Liver (tissue), 3 donors: Measurements from ENCODE around the gene TMTC1.

Experiments used
- EGR1 ChIP-seq, 2 donors: IDR thresholded peaks; 2 replicates each; pipeline ENCODE4 v1.6.1; 2016 to 2018; ENCODE audit warnings: antibody characterized with exemption in 2 of 2, low read depth in 2 of 2
- FOXA2 ChIP-seq: IDR thresholded peaks from 2 replicates; pipeline ENCODE4 v1.6.1; 2016; ENCODE audit warnings: antibody characterized with exemption
- HNF4A ChIP-seq, 2 donors: conservative IDR thresholded peaks; 2 replicates each; pipeline ENCODE4 v1.6.1; 2016; ENCODE audit warnings: antibody characterized with exemption in 2 of 2, mild to moderate bottlenecking in 2 of 2
- HNF4G ChIP-seq: IDR thresholded peaks from 2 replicates; pipeline ENCODE4 v1.6.1; 2016; ENCODE audit warnings: antibody characterized with exemption
- JUND ChIP-seq, 2 donors: IDR thresholded peaks; 2 replicates each; pipeline ENCODE4 v1.6.1; 2016; ENCODE audit warnings: antibody characterized with exemption in 2 of 2
- MAX ChIP-seq: IDR thresholded peaks from 2 replicates; pipeline ENCODE4 v1.6.1; 2016; ENCODE audit warnings: antibody characterized with exemption
- RAD21 ChIP-seq, 2 donors: IDR thresholded peaks; 2 replicates each; pipeline ENCODE4 v1.6.1; 2016; ENCODE audit warnings: antibody characterized with exemption in 2 of 2, mild to moderate bottlenecking in 2 of 2
- REST ChIP-seq: IDR thresholded peaks from 2 replicates; pipeline ENCODE4 v1.6.1; 2016; ENCODE audit warnings: antibody characterized with exemption, mild to moderate bottlenecking
- RXRA ChIP-seq, 2 donors: IDR thresholded peaks; 2 replicates each; pipeline ENCODE4 v1.6.1; 2017 to 2018; ENCODE audit warnings: antibody characterized with exemption in 2 of 2, mild to moderate bottlenecking in 1 of 2
- SP1 ChIP-seq: IDR thresholded peaks from 2 replicates; pipeline ENCODE4 v1.6.1; 2018; ENCODE audit warnings: antibody characterized with exemption, mild to moderate bottlenecking
- TAF1 ChIP-seq: conservative IDR thresholded peaks from 2 replicates; pipeline ENCODE4 v1.6.1; 2016; ENCODE audit warnings: antibody characterized with exemption, mild to moderate bottlenecking
- YY1 ChIP-seq: IDR thresholded peaks from 2 replicates; pipeline ENCODE4 v1.6.1; 2016; ENCODE audit warnings: antibody characterized with exemption, mild to moderate bottlenecking
- TF ChIP-seq, protein P1 (sequence below): fragments of 150-350 bp; IDR thresholded peaks from 2 replicates; pipeline ENCODE4 v1.5.1; 2017; ENCODE audit warnings: improper control_type of control experiment, low read depth, low read length; ENCODE audit not compliant: missing input control
- TF ChIP-seq, protein P2 (sequence below): IDR thresholded peaks from 2 replicates; pipeline ENCODE4 v1.6.1; 2016; ENCODE audit warnings: antibody characterized with exemption
- donor health status: healthy.
- donor health status: healthy.

DNA sequence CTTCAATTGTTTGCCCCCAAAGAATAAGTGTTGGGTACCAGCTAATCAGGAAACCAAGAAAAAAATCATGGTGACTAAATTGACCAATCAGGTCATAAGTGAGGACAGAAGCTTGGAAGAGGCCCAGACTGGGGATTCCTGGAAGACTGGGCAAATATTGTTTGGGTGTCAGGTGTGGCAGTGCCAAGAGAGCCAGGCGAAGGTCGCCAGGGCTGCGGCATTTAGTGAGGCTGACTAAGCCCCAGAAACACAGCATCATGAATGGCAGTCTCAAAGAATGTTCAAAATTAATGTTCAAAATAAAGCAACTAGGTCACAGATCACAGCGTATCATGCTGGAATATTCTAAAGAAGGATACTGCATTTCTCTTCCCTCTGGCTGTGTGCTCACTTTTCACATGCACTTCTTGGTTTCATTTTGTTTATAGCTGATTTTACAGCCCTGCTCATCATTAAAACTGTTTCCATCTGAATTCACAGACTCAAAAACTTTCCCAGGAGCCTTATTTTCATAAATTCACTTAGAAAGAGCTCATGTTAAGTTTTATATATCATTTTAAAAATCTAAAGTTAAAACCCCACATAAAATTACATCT is 201.0 kb downstream of the TMTC1 start:
- TF ChIP-seq REST (no peak), RAD21 (IDR thresholded peaks at IDR 0.05) (peak; percentile 47 to 56), RXRA (IDR thresholded peaks at IDR 0.05) (peak; percentile 52 to 75), HNF4G (no peak), MAX (peak; percentile 24), HNF4A (conservative IDR thresholded peaks at IDR 0.05) (peak; percentile 56 to 70), SP1 (no peak), TAF1 (no peak), JUND (IDR thresholded peaks at IDR 0.05) (peak in 1 of 2 donors; percentile 39), EGR1 (IDR thresholded peaks at IDR 0.05; ENCODE audit: low read depth in 2 of 2) (peak in 1 of 2 donors; percentile 25), FOXA2 (no peak), YY1 (no peak)
- TF ChIP-seq, protein P1, sequence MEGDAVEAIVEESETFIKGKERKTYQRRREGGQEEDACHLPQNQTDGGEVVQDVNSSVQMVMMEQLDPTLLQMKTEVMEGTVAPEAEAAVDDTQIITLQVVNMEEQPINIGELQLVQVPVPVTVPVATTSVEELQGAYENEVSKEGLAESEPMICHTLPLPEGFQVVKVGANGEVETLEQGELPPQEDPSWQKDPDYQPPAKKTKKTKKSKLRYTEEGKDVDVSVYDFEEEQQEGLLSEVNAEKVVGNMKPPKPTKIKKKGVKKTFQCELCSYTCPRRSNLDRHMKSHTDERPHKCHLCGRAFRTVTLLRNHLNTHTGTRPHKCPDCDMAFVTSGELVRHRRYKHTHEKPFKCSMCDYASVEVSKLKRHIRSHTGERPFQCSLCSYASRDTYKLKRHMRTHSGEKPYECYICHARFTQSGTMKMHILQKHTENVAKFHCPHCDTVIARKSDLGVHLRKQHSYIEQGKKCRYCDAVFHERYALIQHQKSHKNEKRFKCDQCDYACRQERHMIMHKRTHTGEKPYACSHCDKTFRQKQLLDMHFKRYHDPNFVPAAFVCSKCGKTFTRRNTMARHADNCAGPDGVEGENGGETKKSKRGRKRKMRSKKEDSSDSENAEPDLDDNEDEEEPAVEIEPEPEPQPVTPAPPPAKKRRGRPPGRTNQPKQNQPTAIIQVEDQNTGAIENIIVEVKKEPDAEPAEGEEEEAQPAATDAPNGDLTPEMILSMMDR: no peak
- TF ChIP-seq, protein P2, sequence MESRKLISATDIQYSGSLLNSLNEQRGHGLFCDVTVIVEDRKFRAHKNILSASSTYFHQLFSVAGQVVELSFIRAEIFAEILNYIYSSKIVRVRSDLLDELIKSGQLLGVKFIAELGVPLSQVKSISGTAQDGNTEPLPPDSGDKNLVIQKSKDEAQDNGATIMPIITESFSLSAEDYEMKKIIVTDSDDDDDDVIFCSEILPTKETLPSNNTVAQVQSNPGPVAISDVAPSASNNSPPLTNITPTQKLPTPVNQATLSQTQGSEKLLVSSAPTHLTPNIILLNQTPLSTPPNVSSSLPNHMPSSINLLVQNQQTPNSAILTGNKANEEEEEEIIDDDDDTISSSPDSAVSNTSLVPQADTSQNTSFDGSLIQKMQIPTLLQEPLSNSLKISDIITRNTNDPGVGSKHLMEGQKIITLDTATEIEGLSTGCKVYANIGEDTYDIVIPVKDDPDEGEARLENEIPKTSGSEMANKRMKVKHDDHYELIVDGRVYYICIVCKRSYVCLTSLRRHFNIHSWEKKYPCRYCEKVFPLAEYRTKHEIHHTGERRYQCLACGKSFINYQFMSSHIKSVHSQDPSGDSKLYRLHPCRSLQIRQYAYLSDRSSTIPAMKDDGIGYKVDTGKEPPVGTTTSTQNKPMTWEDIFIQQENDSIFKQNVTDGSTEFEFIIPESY: peak; percentile 10
